Activated naive CD8-positive, alpha-beta T cell treated with anti-CD3 and anti-CD28 coated beads, Interleukin-2, amount 50 U/mL, for 16 hours (primary cell): ENCODE measurements around the gene OR4D2.

Experiments
- DNase-seq: peaks from one replicate; pipeline ENCODE4 v3.0.0-alpha.2; 2020; ENCODE audit warnings: low read depth, low spot score

Gene OR4D2

GRCh38 chr17:58172369-58173071 is 5.7 kb downstream of the OR4D2 start:
- DNase-seq, result no peak

DNA sequence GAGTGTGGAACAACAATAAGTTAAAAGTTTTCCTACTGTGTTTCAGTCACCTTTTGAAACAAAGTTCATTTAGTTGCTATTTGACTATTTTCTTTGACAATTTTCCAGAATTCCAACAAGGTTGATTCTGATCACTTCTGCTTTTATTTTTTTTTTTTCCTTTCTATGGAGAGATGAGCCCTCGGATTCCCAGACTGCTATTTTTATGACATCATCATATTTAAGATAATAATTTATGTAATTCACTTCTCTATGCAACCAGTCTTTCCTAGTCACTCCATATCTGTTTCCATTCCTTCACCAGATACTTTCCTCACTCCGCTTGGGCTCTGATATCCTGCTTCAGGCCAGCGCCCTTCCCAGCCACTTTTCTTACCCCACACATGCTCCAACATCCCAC is 8.1 kb downstream of the OR4D2 start:
- no peak for DNase-seq

DNA sequence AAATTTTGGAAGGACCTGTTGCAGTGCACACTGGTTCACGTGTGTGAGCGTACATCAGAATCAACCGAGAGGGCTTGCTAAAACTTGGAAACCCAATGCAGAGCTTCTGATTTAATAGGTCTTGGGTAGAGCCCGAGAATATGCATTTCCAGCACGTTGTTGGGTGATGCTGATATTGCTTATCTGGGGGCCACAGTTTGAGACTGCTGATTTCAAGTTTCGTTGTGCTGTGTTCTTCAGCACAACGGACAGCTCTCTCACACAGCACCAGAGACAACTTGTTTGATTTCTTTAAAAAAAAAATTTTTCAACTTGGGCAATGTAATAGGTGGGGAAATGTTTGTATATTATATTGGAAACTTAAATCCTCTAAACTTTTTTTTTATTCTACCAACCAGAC is 9.4 kb downstream of the OR4D2 start:
- no peak for DNase-seq

- no peak for DNase-seq
Observed at GRCh38 chr17:58181796-58182195, 15.0 kb downstream of the OR4D2 start.

DNA sequence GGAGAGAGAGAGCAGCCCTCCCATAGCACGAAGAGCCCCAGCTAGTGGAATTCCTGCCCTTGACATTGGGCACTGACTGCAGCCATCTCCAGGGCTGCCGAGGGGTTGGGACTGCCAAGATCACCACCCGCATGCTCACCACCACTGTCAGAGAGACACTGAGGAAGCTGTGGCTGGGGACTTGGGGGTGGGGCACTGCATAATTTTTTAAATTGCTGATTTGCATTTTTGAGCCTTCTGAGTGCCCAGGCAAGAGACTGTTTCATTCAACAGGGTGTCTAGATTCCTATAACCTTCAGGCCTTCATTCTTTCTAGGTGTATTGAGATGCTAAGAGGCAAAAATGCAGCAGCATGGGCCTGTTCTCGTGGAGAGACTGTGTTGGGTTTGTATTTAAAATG is 16.7 kb downstream of the OR4D2 start:
- DNase-seq, result no peak

- DNase-seq, result no peak
Observed at GRCh38 chr17:58184308-58184985, 17.7 kb downstream of the OR4D2 start.

GRCh38 chr17:58184986-58185761 is 18.4 kb downstream of the OR4D2 start:
- no peak for DNase-seq

GRCh38 chr17:58186591-58186990 is 19.8 kb downstream of the OR4D2 start:
- DNase-seq, result no peak

DNA sequence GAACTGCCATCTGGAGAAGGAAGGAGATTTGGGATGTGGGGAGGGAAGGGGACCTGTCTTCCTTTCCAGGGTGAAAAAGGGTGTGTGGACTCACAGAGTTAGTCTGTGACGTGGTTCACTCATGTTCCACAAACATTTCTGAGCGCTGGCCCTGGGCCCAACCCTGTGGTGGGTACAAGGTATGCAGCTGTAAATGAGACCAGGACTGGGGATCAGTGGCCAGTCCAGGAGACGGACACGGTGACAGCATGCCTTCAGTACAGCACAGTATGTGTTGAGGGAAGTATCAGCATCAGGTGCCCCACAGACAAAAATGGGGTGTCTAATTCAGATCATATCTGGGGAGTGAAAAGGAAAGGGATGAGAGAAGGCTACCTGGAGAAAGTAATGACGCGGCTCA is 20.3 kb downstream of the OR4D2 start:
- DNase-seq, result no peak

GRCh38 chr17:58187675-58188074 is 20.9 kb downstream of the OR4D2 start:
- no peak for DNase-seq

GRCh38 chr17:58189436-58190146 is 22.8 kb downstream of the OR4D2 start:
- DNase-seq, result no peak

- no peak for DNase-seq
Observed at GRCh38 chr17:58191241-58191896, 24.6 kb downstream of the OR4D2 start.

GRCh38 chr17:58192612-58193011 is 25.8 kb downstream of the OR4D2 start, which contains the start of gene EPX:
TSS of gene EPX (plus strand) at chr17:58192726. CDS start at chr17:58192847, 121 bp downstream.
- DNase-seq, result no peak

GRCh38 chr17:58193641-58194255 is 27.0 kb downstream of the OR4D2 start:
- no peak for DNase-seq

- no peak for DNase-seq
Observed at GRCh38 chr17:58195518-58196123, 28.8 kb downstream of the OR4D2 start.

DNA sequence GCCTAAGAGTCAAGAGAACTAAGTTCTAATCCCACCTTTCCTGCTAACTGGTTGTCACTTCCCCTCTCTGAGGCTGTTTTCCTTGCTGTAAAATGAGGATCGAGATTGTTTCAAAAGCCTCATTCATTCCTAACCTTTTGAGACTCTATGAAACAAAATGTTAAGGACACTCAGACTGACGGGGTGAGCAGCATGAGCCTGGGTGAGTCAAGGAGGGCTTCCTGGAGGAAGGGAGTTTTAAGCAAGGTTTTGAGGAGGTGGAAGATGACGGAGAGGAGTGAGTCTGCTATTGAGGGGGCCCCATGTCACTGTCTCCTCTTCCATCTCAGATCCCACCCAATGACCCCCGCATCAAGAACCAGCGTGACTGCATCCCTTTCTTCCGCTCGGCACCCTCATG is 29.8 kb downstream of the OR4D2 start:
- DNase-seq, result no peak

DNA sequence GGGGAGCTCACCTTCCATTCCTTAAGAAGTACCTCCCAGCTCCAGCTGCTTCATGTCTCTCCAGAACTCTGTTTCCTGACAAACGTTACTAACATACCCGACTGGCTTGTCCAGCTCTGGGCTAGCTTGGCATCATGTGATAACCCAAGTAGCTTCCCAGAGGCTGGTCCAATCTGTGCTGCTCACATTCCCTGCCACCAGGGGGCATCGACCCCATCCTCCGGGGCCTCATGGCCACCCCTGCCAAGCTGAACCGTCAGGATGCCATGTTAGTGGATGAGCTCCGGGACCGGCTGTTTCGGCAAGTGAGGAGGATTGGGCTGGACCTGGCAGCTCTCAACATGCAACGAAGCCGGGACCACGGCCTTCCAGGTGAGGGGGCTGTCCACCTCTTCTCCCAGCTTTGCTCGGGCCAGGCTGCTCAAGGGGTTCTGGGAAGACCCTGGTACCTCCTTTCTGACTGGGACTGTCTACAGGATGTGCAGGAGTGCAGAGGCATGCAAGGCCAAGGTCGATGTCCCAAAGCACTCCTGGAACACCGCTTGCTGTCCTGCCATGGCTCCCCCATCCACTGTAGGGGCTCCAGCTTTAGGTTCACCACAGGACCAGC is 33.3 kb downstream of the OR4D2 start:
- DNase-seq, result peak; percentile 38

DNA sequence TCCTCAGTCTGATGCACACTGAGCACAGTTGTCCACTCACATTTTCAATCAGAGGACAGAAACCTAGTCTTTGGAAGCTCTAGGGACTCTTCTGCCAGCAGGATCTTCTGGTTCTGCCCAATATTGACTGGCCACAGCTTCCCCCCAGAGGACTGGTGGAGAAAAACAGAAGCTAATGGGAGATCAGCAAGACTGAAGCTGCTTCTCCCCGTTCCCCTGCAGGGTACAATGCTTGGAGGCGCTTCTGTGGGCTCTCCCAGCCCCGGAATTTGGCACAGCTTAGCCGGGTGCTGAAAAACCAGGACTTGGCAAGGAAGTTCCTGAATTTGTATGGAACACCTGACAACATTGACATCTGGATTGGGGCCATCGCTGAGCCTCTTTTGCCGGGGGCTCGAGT is 36.1 kb downstream of the OR4D2 start:
- DNase-seq, result no peak

GRCh38 chr17:58204796-58205195 is 38.0 kb downstream of the OR4D2 start:
- no peak for DNase-seq

- no peak for DNase-seq
Observed at GRCh38 chr17:58205936-58206335, 39.2 kb downstream of the OR4D2 start.
